H1 (cell line): Measurements from ENCODE around the gene ARID5A. TPM values are rescaled to one million over a fixed set of nuclear protein-coding genes. Genes with fewer than 3 reads are reported as not detected.

Experiments
- CTCF ChIA-PET: fragments of 300-600 bp; sonication (Branson Sonifier 250); formaldehyde crosslinking; loops from one replicate; lab custom pipeline; 2021; ENCODE audit not compliant: partially characterized antibody; lab: Charles Lee
- POLR2A ChIA-PET: fragments of 300-600 bp; sonication (Branson Sonifier 250); formaldehyde crosslinking; loops from one replicate; lab custom pipeline; 2021; ENCODE audit warnings: inconsistent platforms; ENCODE audit not compliant: partially characterized antibody; lab: Charles Lee
- DNase-seq, 2 experiments: peaks; one replicate each; pipeline versions ENCODE4 v3.0.0 to v3.0.0-alpha.2; 2010 to 2022; ENCODE audit warnings: low spot score in 2 of 2, low read depth in 1 of 2, mixed read lengths in 1 of 2
- FAIRE-seq: peaks from 2 replicates; lab custom pipeline; 2011; peaks lifted over from hg19 to GRCh38; lab: Jason Lieb, UNC
- H2AFZ ChIP-seq: 2 replicates; pipeline ENCODE4 v1.8.1; 2012; ENCODE audit warnings: low read length, inconsistent platforms
- H2AK5ac ChIP-seq: 2 replicates; pipeline ENCODE4 v1.6.1; 2013; ENCODE audit warnings: low read depth, low read length
- H2BK120ac ChIP-seq: replicated peaks from 2 replicates; pipeline ENCODE3; 2013; ENCODE audit warnings: low read depth, low read length, inconsistent platforms
- H2BK12ac ChIP-seq: 2 replicates; pipeline ENCODE4 v1.6.1; 2013; ENCODE audit warnings: low read depth, low read length
- H2BK15ac ChIP-seq: 2 replicates; pipeline ENCODE4 v1.6.1; 2013; ENCODE audit warnings: low read length
- H2BK20ac ChIP-seq: 2 replicates; pipeline ENCODE4 v1.6.1; 2013; ENCODE audit warnings: low read length
- H2BK5ac ChIP-seq: 2 replicates; pipeline ENCODE4 v1.6.1; 2013; ENCODE audit warnings: low read depth, low read length
- H3K14ac ChIP-seq: 2 replicates; pipeline ENCODE4 v1.6.1; 2013; ENCODE audit warnings: inconsistent platforms; ENCODE audit not compliant: insufficient read length
- H3K18ac ChIP-seq: 2 replicates; pipeline ENCODE4 v1.6.1; 2013; ENCODE audit warnings: low read length; ENCODE audit errors: extremely low read depth
- H3K23ac ChIP-seq: 2 replicates; pipeline ENCODE4 v1.6.1; 2013; ENCODE audit warnings: inconsistent platforms; ENCODE audit not compliant: insufficient read length
- H3K23me2 ChIP-seq: 2 replicates; pipeline ENCODE4 v1.6.1; 2013; ENCODE audit warnings: low read depth, low read length
- H3K27ac ChIP-seq: 2 replicates; pipeline ENCODE4 v1.6.1; 2011; ENCODE audit warnings: low read depth, low read length, inconsistent platforms
- H3K27me3 ChIP-seq, 4 experiments: replicated peaks in 1 of 4; 1 replicate in 1 of 4; 2 replicates in 3 of 4; pipeline versions ENCODE4 v1.6.1 to v1.8.1; 2011 to 2013; ENCODE audit warnings: low read length in 3 of 4, mild to moderate bottlenecking in 3 of 4, inconsistent platforms in 2 of 4, mixed read lengths in 2 of 4, moderate library complexity in 1 of 4; ENCODE audit not compliant: control insufficient read depth in 3 of 4, insufficient read depth in 3 of 4; ENCODE audit errors: extremely low read depth in 1 of 4
- H3K36me3 ChIP-seq, 4 experiments: 2 replicates each; pipeline versions ENCODE4 v1.6.1 to v1.8.1; 2011 to 2013; ENCODE audit warnings: mild to moderate bottlenecking in 4 of 4, low read length in 3 of 4, moderate library complexity in 2 of 4, control low read depth in 1 of 4, inconsistent platforms in 1 of 4; ENCODE audit not compliant: insufficient read depth in 4 of 4, control insufficient read depth in 2 of 4
- H3K4ac ChIP-seq: replicated peaks from 2 replicates; pipeline ENCODE3; 2013; ENCODE audit warnings: low read length, low read depth, mixed read lengths, inconsistent platforms; ENCODE audit not compliant: insufficient read length
- H3K4me1 ChIP-seq, 4 experiments: replicated peaks in 1 of 4; 1 replicate in 1 of 4; 2 replicates in 3 of 4; pipeline versions ENCODE4 v1.6.1 to v1.8.1; 2011 to 2013; ENCODE audit warnings: low read length in 3 of 4, inconsistent platforms in 2 of 4, mixed read lengths in 1 of 4; ENCODE audit not compliant: insufficient read depth in 4 of 4, control insufficient read depth in 3 of 4
- H3K4me2 ChIP-seq, 2 experiments: 2 replicates each; pipeline versions ENCODE4 v1.6.1 to v1.8.1; 2011 to 2013; ENCODE audit warnings: low read depth in 2 of 2, low read length in 2 of 2, control low read depth in 1 of 2, inconsistent platforms in 1 of 2, mild to moderate bottlenecking in 1 of 2; ENCODE audit not compliant: insufficient read depth in 1 of 2
- H3K4me3 ChIP-seq, 4 experiments: fragments of 200-600, 300-600 bp in 1 of 4; sonication (generic), shearing (Covaris generic), sonication (Bioruptor Twin) in 1 of 4; 2 replicates each; pipeline versions ENCODE4 v1.5.1 to v1.8.1; 2011 to 2016; ENCODE audit warnings: low read length in 4 of 4, low read depth in 3 of 4, control low read depth in 2 of 4, inconsistent platforms in 2 of 4, mild to moderate bottlenecking in 2 of 4, mixed read lengths in 1 of 4, moderate library complexity in 1 of 4; ENCODE audit not compliant: insufficient read depth in 2 of 4; ENCODE audit errors: extremely low read depth in 1 of 4
- H3K56ac ChIP-seq: replicated peaks from 2 replicates; pipeline ENCODE3; 2013; ENCODE audit warnings: low read depth, mild to moderate bottlenecking, mixed read lengths, low read length, inconsistent platforms; ENCODE audit not compliant: insufficient read length
- H3K79me1 ChIP-seq: 2 replicates; pipeline ENCODE4 v1.6.1; 2013; ENCODE audit warnings: low read depth, low read length, control low read depth
- H3K79me2 ChIP-seq, 2 experiments: 2 replicates each; pipeline versions ENCODE4 v1.6.1 to v1.8.1; 2012 to 2013; ENCODE audit warnings: low read length in 2 of 2, mild to moderate bottlenecking in 2 of 2, inconsistent platforms in 1 of 2; ENCODE audit not compliant: insufficient read depth in 2 of 2, control insufficient read depth in 1 of 2
- H3K9ac ChIP-seq, 4 experiments: replicated peaks in 1 of 4; 1 replicate in 1 of 4; 2 replicates in 3 of 4; pipeline versions ENCODE4 v1.6.1 to v1.8.1; 2011 to 2013; ENCODE audit warnings: low read depth in 3 of 4, low read length in 3 of 4, control low read depth in 2 of 4, mild to moderate bottlenecking in 2 of 4, moderate library complexity in 2 of 4, inconsistent platforms in 1 of 4; ENCODE audit errors: extremely low read depth in 1 of 4
- H3K9me3 ChIP-seq, 2 experiments: 2 replicates each; pipeline versions ENCODE4 v1.6.1 to v1.8.1; 2012 to 2013; ENCODE audit warnings: mild to moderate bottlenecking in 2 of 2, moderate library complexity in 2 of 2, control low read depth in 1 of 2, inconsistent platforms in 1 of 2, low read depth in 1 of 2, low read length in 1 of 2, mixed read lengths in 1 of 2; ENCODE audit not compliant: insufficient read depth in 2 of 2
- H4K20me1 ChIP-seq, 2 experiments: replicated peaks in 1 of 2; 2 replicates each; pipeline versions ENCODE3 to v1.8.1; 2011 to 2013; ENCODE audit warnings: inconsistent platforms in 2 of 2, low read length in 2 of 2, mild to moderate bottlenecking in 1 of 2; ENCODE audit not compliant: insufficient read depth in 2 of 2, control insufficient read depth in 1 of 2
- H4K5ac ChIP-seq: 2 replicates; pipeline ENCODE4 v1.6.1; 2013; ENCODE audit warnings: low read length, low read depth, mixed read lengths, inconsistent platforms; ENCODE audit not compliant: insufficient read length
- H4K8ac ChIP-seq: 2 replicates; pipeline ENCODE4 v1.8.0; 2013; ENCODE audit warnings: mild to moderate bottlenecking, moderate library complexity, low read length, inconsistent platforms; ENCODE audit not compliant: insufficient read depth; ENCODE audit errors: extremely low read depth
- H4K91ac ChIP-seq: replicated peaks from 2 replicates; pipeline ENCODE3; 2013; ENCODE audit warnings: low read length, mixed read lengths, inconsistent platforms; ENCODE audit not compliant: insufficient read length
- FOSL1 ChIP-seq: IDR thresholded peaks from 2 replicates; pipeline ENCODE4 v1.6.1; 2011; ENCODE audit warnings: mild to moderate bottlenecking, low read depth, low read length, moderate library complexity; ENCODE audit not compliant: insufficient read depth
- HDAC6 ChIP-seq: IDR thresholded peaks from one replicate; pipeline ENCODE4 v1.7.1; 2012; ENCODE audit warnings: low read depth, mild to moderate bottlenecking, inconsistent platforms, low read length, moderate library complexity
- JUN ChIP-seq: IDR thresholded peaks from 2 replicates; pipeline ENCODE4 v1.6.1; 2011; ENCODE audit warnings: low read depth, mild to moderate bottlenecking, improper control_type of control experiment, low read length
- JUND ChIP-seq: IDR thresholded peaks from 2 replicates; pipeline ENCODE4 v1.6.1; 2011; ENCODE audit warnings: mild to moderate bottlenecking, improper control_type of control experiment, low read length
- RAD21 ChIP-seq, 2 experiments: IDR thresholded peaks in 1 of 2; conservative IDR thresholded peaks in 1 of 2; 2 replicates each; pipeline ENCODE4 v1.6.1; 2011; ENCODE audit warnings: low read depth in 2 of 2, low read length in 2 of 2, improper control_type of control experiment in 1 of 2, inconsistent platforms in 1 of 2, mild to moderate bottlenecking in 1 of 2, moderate library complexity in 1 of 2
- SP1 ChIP-seq: IDR thresholded peaks from 2 replicates; pipeline ENCODE4 v1.6.1; 2011; ENCODE audit warnings: low read depth, low read length
- SP2 ChIP-seq: IDR thresholded peaks from 2 replicates; pipeline ENCODE4 v1.6.1; 2012; ENCODE audit warnings: mild to moderate bottlenecking, low read length, inconsistent platforms
- WGBS, 2 experiments: shearing (Covaris generic) in 1 of 2; methylation state at CpG; one replicate each; pipeline versions ENCODE4 v1.1.6 to v1.1.7; 2013 to 2015; ENCODE audit warnings: low lambda C conversion rate in 2 of 2, mixed read lengths in 2 of 2, inconsistent platforms in 1 of 2, low coverage in 1 of 2, missing lambda C conversion rate in 1 of 2; ENCODE audit not compliant: insufficient replicate concordance in 2 of 2, insufficient coverage in 1 of 2, insufficient read length in 1 of 2; ENCODE audit errors: extremely low coverage in 1 of 2, missing lambda C conversion rate in 1 of 2; 5-methylcytosine and 5-hydroxymethylcytosine counted together
- polyA plus RNA-seq, 7 experiments: library from polyadenylated mRNA; depleted of rRNA in 3 of 7; stranded (reverse) in 5 of 7; unstranded in 2 of 7; fragments of >200 nt in 5 of 7; fragments of 200-250 nt in 2 of 7; gene quantifications; 1 replicate in 5 of 7; 2 replicates in 1 of 7; 4 replicates in 1 of 7; pipeline versions ENCODE4 v1.2.1 to v1.2.3, GENCODE V29; 2011 to 2013; ENCODE audit warnings: missing spikeins in 2 of 7, mixed read lengths in 2 of 7
- total RNA-seq: library from RNA; stranded (reverse); fragmentation: NEBNext Ultra II Directional; extraction: Animal tissue kit (Norgen Biotek cat#: 25700); gene quantifications from 2 replicates; pipeline ENCODE4 v1.2.1, GENCODE V29; 2021
- TF ChIP-seq, protein P1 (sequence below): IDR thresholded peaks from 2 replicates; pipeline ENCODE4 v1.6.1; 2011; ENCODE audit warnings: low read depth, mild to moderate bottlenecking, low read length; ENCODE audit not compliant: insufficient read depth

ARID5A gene
- total and polyA plus RNA-seq, 2 of the 8 experiments (the other 6 are each of a cell fraction or from before 2014, with no cell fraction given): 3.3 to 5.3 TPM

- H3K79me1 ChIP-seq: no peaks in the 10 kb centered on the region
- no peak overlapping the region for H2BK20ac ChIP-seq
- H4K8ac ChIP-seq: no peak overlapping the region
- no peaks in the 10 kb centered on the region for H3K23me2 ChIP-seq
- FAIRE-seq (no peak), DNase-seq (no peak)
- TF ChIP-seq HDAC6 (no peak), FOSL1 (no peak), JUN (no peak), SP1 (no peak), SP2 (no peak), JUND (no peak), RAD21 (IDR thresholded peaks at IDR 0.05 in 1 of 2, conservative IDR thresholded peaks at IDR 0.05 in 1 of 2; ENCODE audit: low read depth in 2 of 2, low read length in 2 of 2) (no peak)
- TF ChIP-seq, protein P1, sequence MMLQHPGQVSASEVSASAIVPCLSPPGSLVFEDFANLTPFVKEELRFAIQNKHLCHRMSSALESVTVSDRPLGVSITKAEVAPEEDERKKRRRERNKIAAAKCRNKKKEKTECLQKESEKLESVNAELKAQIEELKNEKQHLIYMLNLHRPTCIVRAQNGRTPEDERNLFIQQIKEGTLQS: no peak
- no peaks in the 10 kb centered on the region for H3K27me3 ChIP-seq
- no peak overlapping the region for H2BK12ac ChIP-seq
- no peaks in the 10 kb centered on the region for H3K79me2 ChIP-seq
- ChIA-PET POLR2A (interaction anchor here (0.6 kb wide), 1 partner anchor 209 kb away, joined by 3 read pairs; no protein-coding TSS in a partner anchor), CTCF (no interaction called here)
- H3K23ac ChIP-seq: no peak overlapping the region
- H3K4me3 ChIP-seq: no peak overlapping the region
- H3K14ac ChIP-seq: no peak overlapping the region
- H3K4ac ChIP-seq: no peak overlapping the region
- H4K20me1 ChIP-seq: no peaks in the 10 kb centered on the region
- H2AFZ ChIP-seq: no peak overlapping the region
- H4K91ac ChIP-seq: no peak overlapping the region
- no peak overlapping the region for H3K4me2 ChIP-seq
- no peak overlapping the region for H2AK5ac ChIP-seq
- H3K9ac ChIP-seq: no peak overlapping the region
- no peaks in the 10 kb centered on the region for H3K4me1 ChIP-seq
- H3K56ac ChIP-seq: no peak overlapping the region
- no peak overlapping the region for H2BK5ac ChIP-seq
- H3K27ac ChIP-seq: no peak overlapping the region
- no peak overlapping the region for H2BK15ac ChIP-seq
- WGBS, 2 experiments: 94% methylated on average over 2 of the region's 2 CpGs; no CpG with 5 or more reads in 1 of the 2 experiments
- H4K5ac ChIP-seq: no peak overlapping the region
- no peak overlapping the region for H2BK120ac ChIP-seq
- no peak overlapping the region for H3K18ac ChIP-seq
- peaks cover 5 to 30% (median 24%) of the 10 kb centered on the region in 4 experiments for H3K36me3 ChIP-seq
- H3K9me3 ChIP-seq: no peaks in the 10 kb centered on the region
These were observed 54.5 kb downstream of the ARID5A start for GRCh38 chr2:96591054-96591453.
